IMR-90 (cell line): ENCODE data around the gene RASSF8. TPM values are rescaled to one million over a fixed set of nuclear protein-coding genes. Genes with fewer than 3 reads are reported as not detected.

ENCODE experiments used
- ATAC-seq: fragments of 200-7000 bp; cut with Tn5 transposase; 2 replicates; pipeline ENCODE4 v1.9.1; 2020; ENCODE audit warnings: low read depth, mild to moderate bottlenecking, moderate library complexity
- BruUV-seq: library from RNA; stranded (reverse); fragments of 400-500 nt; replicated peaks from 2 replicates; lab custom pipeline; 2021; lab: Mats Ljungman, UMichigan
- CTCF ChIA-PET: fragments of 300-600 bp; formaldehyde crosslinking; extraction: SDS; loops from one replicate; lab custom pipeline; 2021; ENCODE audit warnings: antibody characterized with exemption; lab: Yijun Ruan, JAX
- POLR2A ChIA-PET: fragments of 300-600 bp; sonication (Branson Sonifier 250); formaldehyde crosslinking; loops from one replicate; lab custom pipeline; 2022; ENCODE audit warnings: antibody characterized with exemption; ENCODE audit not compliant: unreplicated experiment; lab: Charles Lee
- DNase-seq: peaks from one replicate; pipeline ENCODE4 v3.0.0; 2013
- H2AFZ ChIP-seq: replicated peaks from 2 replicates; pipeline ENCODE3; 2013; ENCODE audit warnings: low read length, mild to moderate bottlenecking; ENCODE audit not compliant: poor library complexity
- H2AK5ac ChIP-seq: 2 replicates; pipeline ENCODE4 v1.6.1; 2013; ENCODE audit warnings: low read depth, low read length, inconsistent platforms
- H2AK9ac ChIP-seq: replicated peaks from 2 replicates; pipeline ENCODE3; 2013; ENCODE audit warnings: mild to moderate bottlenecking, low read depth, low read length, moderate library complexity; ENCODE audit not compliant: poor library complexity
- H2BK120ac ChIP-seq: 2 replicates; pipeline ENCODE4 v1.6.1; 2013; ENCODE audit warnings: low read depth, low read length, inconsistent platforms
- H2BK15ac ChIP-seq: 3 replicates; pipeline ENCODE4 v1.6.1; 2013; ENCODE audit warnings: low read depth, low read length, inconsistent platforms
- H2BK20ac ChIP-seq: 2 replicates; pipeline ENCODE4 v1.6.1; 2013; ENCODE audit warnings: low read depth, mild to moderate bottlenecking, inconsistent platforms, low read length, moderate library complexity
- H2BK5ac ChIP-seq: 2 replicates; pipeline ENCODE4 v1.6.1; 2013; ENCODE audit warnings: mild to moderate bottlenecking, low read depth, low read length, inconsistent platforms; ENCODE audit not compliant: poor library complexity, severe bottlenecking
- H3K14ac ChIP-seq: replicated peaks from 2 replicates; pipeline ENCODE4 v1.6.1; 2013; ENCODE audit warnings: low read depth, low read length, inconsistent platforms
- H3K18ac ChIP-seq: 2 replicates; pipeline ENCODE4 v1.6.1; 2013; ENCODE audit warnings: low read depth, low read length, control low read depth
- H3K23ac ChIP-seq: 2 replicates; pipeline ENCODE4 v1.6.1; 2013; ENCODE audit warnings: low read depth, low read length, inconsistent platforms
- H3K27ac ChIP-seq: 2 replicates; pipeline ENCODE4 v1.5.1; 2013; ENCODE audit warnings: mild to moderate bottlenecking, control low read depth, low read length; ENCODE audit not compliant: insufficient read depth
- H3K27me3 ChIP-seq: 2 replicates; pipeline ENCODE4 v1.6.1; 2013; ENCODE audit warnings: low read length; ENCODE audit not compliant: control insufficient read depth, insufficient read depth
- H3K36me3 ChIP-seq: 2 replicates; pipeline ENCODE4 v1.6.1; 2013; ENCODE audit warnings: low read length, mixed read lengths; ENCODE audit not compliant: control insufficient read depth, insufficient read depth
- H3K4ac ChIP-seq: 2 replicates; pipeline ENCODE4 v1.6.1; 2013; ENCODE audit warnings: low read depth, low read length, inconsistent platforms
- H3K4me1 ChIP-seq: 2 replicates; pipeline ENCODE4 v1.6.1; 2013; ENCODE audit warnings: low read length, mixed read lengths; ENCODE audit not compliant: control insufficient read depth, insufficient read depth
- H3K4me2 ChIP-seq: 2 replicates; pipeline ENCODE4 v1.6.1; 2013; ENCODE audit warnings: low read depth, mild to moderate bottlenecking, control low read depth, low read length, moderate library complexity
- H3K4me3 ChIP-seq: 2 replicates; pipeline ENCODE4 v1.5.1; 2013; ENCODE audit warnings: low read depth, mild to moderate bottlenecking, control low read depth, low read length, moderate library complexity; ENCODE audit not compliant: insufficient read depth
- H3K56ac ChIP-seq: 2 replicates; pipeline ENCODE4 v1.6.1; 2013; ENCODE audit warnings: low read length, inconsistent platforms; ENCODE audit not compliant: insufficient read depth; ENCODE audit errors: extremely low read depth
- H3K79me1 ChIP-seq, 2 experiments: 2 replicates each; pipeline ENCODE4 v1.6.1; 2013; ENCODE audit warnings: low read length in 2 of 2, inconsistent platforms in 1 of 2, low read depth in 1 of 2
- H3K9ac ChIP-seq: 2 replicates; pipeline ENCODE4 v1.6.1; 2013; ENCODE audit warnings: low read depth, low read length, control low read depth
- H3K9me1 ChIP-seq: 2 replicates; pipeline ENCODE4 v1.6.1; 2013; ENCODE audit warnings: low read length, inconsistent platforms; ENCODE audit not compliant: insufficient read depth
- H3K9me3 ChIP-seq: 2 replicates; pipeline ENCODE4 v1.6.1; 2013; ENCODE audit warnings: low read length; ENCODE audit not compliant: control insufficient read depth, insufficient read depth
- H4K20me1 ChIP-seq: 2 replicates; pipeline ENCODE4 v1.6.1; 2013; ENCODE audit warnings: low read length, inconsistent platforms; ENCODE audit not compliant: insufficient read depth
- H4K5ac ChIP-seq: 2 replicates; pipeline ENCODE4 v1.6.1; 2013; ENCODE audit warnings: mild to moderate bottlenecking, low read depth, low read length, control low read depth
- H4K8ac ChIP-seq, 2 experiments: 2 replicates each; pipeline ENCODE4 v1.6.1; 2013; ENCODE audit warnings: low read depth in 2 of 2, low read length in 2 of 2, control low read depth in 1 of 2, inconsistent platforms in 1 of 2
- H4K91ac ChIP-seq: 2 replicates; pipeline ENCODE4 v1.6.1; 2013; ENCODE audit warnings: low read depth, low read length, inconsistent platforms; ENCODE audit not compliant: insufficient read depth
- BHLHE40 ChIP-seq: fragments of 150-350 bp; IDR thresholded peaks from 2 replicates; pipeline ENCODE4 v1.6.1; 2016; ENCODE audit warnings: mild to moderate bottlenecking, low read depth, low read length
- CEBPB ChIP-seq: IDR thresholded peaks from 2 replicates; pipeline ENCODE4 v1.6.1; 2012; ENCODE audit warnings: low read depth, low read length, improper control_type of control experiment
- ELK1 ChIP-seq: fragments of 150-350 bp; IDR thresholded peaks from 2 replicates; pipeline ENCODE4 v1.6.1; 2016; ENCODE audit warnings: low read depth, mild to moderate bottlenecking, low read length, moderate library complexity, borderline replicate concordance
- FOS ChIP-seq: fragments of 150-350 bp; IDR thresholded peaks from 2 replicates; pipeline ENCODE4 v1.6.1; 2016; ENCODE audit warnings: low read depth, low read length
- MAFK ChIP-seq: IDR thresholded peaks from 2 replicates; pipeline ENCODE4 v1.6.1; 2012; ENCODE audit warnings: low read depth, low read length, improper control_type of control experiment
- MAZ ChIP-seq: IDR thresholded peaks from 2 replicates; pipeline ENCODE4 v1.6.1; 2012; ENCODE audit warnings: low read depth, mild to moderate bottlenecking, low read length, improper control_type of control experiment, moderate library complexity, borderline replicate concordance
- NFE2L2 ChIP-seq: fragments of 150-350 bp; IDR thresholded peaks from 2 replicates; pipeline ENCODE4 v1.6.1; 2016; ENCODE audit warnings: low read depth, mild to moderate bottlenecking, low read length
- RAD21 ChIP-seq: IDR thresholded peaks from 2 replicates; pipeline ENCODE4 v1.6.1; 2012; ENCODE audit warnings: low read length, improper control_type of control experiment
- RCOR1 ChIP-seq: IDR thresholded peaks from 2 replicates; pipeline ENCODE4 v1.6.1; 2012; ENCODE audit warnings: mild to moderate bottlenecking, low read length, improper control_type of control experiment; ENCODE audit not compliant: insufficient replicate concordance
- RFX5 ChIP-seq: IDR thresholded peaks from 2 replicates; pipeline ENCODE4 v1.8.0; 2012; ENCODE audit warnings: low read depth, mild to moderate bottlenecking, low read length, moderate library complexity
- SMC3 ChIP-seq: fragments of 150-350 bp; IDR thresholded peaks from 2 replicates; pipeline ENCODE4 v1.6.1; 2016; ENCODE audit warnings: low read depth, mild to moderate bottlenecking, antibody characterized with exemption, low read length, moderate library complexity
- WGBS, 2 experiments: methylation state at CpG; one replicate each; pipeline versions ENCODE4 v1.1.5 to v1.1.7; 2013; ENCODE audit warnings: missing lambda C conversion rate in 2 of 2; ENCODE audit not compliant: insufficient read length in 1 of 2; ENCODE audit errors: extremely low coverage in 2 of 2; 5-methylcytosine and 5-hydroxymethylcytosine counted together
- dilution Hi-C: fragments of 300-500 bp; cut with HindIII; formaldehyde crosslinking; loops from one replicate; pipeline ENCODE4 v1.14.3; 2018; ENCODE audit warnings: low sequenced_read_pairs; ENCODE audit not compliant: unreplicated experiment
- in situ Hi-C: fragments of 300-500 bp; cut with MboI; formaldehyde crosslinking; loops from 3 replicates; pipeline ENCODE4 v1.14.3; 2019; ENCODE audit warnings: low sequenced_read_pairs, inconsistent platforms, mixed read lengths
- intact Hi-C: fragments of 100-400 bp; cut with micrococcal nuclease; formaldehyde crosslinking; loops from 2 replicates; pipeline ENCODE4 v1.10.0; 2022
- polyA plus RNA-seq, 3 experiments: library from polyadenylated mRNA; depleted of rRNA; stranded (reverse); fragments of >200 nt; gene quantifications; 2 replicates each; pipeline ENCODE4 v1.2.3, GENCODE V29; 2012; ENCODE audit warnings: low replicate concordance in 1 of 3
- total RNA-seq: library from RNA; depleted of rRNA; stranded (reverse); fragments of >200 nt; gene quantifications from 2 replicates; pipeline ENCODE4 v1.2.3, GENCODE V29; 2012
- TF ChIP-seq, protein P1 (sequence below): conservative IDR thresholded peaks from 2 replicates; pipeline ENCODE4 v1.5.1; 2012; ENCODE audit warnings: mild to moderate bottlenecking, low read depth, low read length, improper control_type of control experiment

RASSF8 gene
- total and polyA plus RNA-seq, 2 of the 4 experiments (the other 2 are of a cell fraction): 10.8 to 50.5 TPM

- H3K56ac ChIP-seq: no peak overlapping the region
- peaks cover 6% of the 10 kb centered on the region; the same call in 1 of the 2 replicates for H3K9me1 ChIP-seq
- H2AK5ac ChIP-seq: no peak overlapping the region
- peaks cover 7% of the 10 kb centered on the region for H4K20me1 ChIP-seq
- no peak overlapping the region for H2BK15ac ChIP-seq
- no peak overlapping the region for H4K5ac ChIP-seq
- H3K36me3 ChIP-seq: peaks cover 2% of the 10 kb centered on the region; the same call in 1 of the 2 replicates
- H4K8ac ChIP-seq: no peak overlapping the region
- ChIA-PET CTCF (interaction anchor here (0.6 kb wide), 1 partner anchor 327 kb away, joined by 3 read pairs; no protein-coding TSS in a partner anchor), POLR2A (no interaction called here)
- ATAC-seq (no peak), DNase-seq (no peak)
- H2BK5ac ChIP-seq: no peak overlapping the region
- no peak overlapping the region for H3K4me3 ChIP-seq
- WGBS, 2 experiments: no CpG with 5 or more reads among the region's 1 CpG
- TF ChIP-seq FOS (no peak), SMC3 (no peak), NFE2L2 (no peak), CEBPB (no peak), RCOR1 (no peak), MAFK (no peak), MAZ (no peak), ELK1 (no peak), RFX5 (no peak), BHLHE40 (no peak), RAD21 (no peak)
- TF ChIP-seq, protein P1, sequence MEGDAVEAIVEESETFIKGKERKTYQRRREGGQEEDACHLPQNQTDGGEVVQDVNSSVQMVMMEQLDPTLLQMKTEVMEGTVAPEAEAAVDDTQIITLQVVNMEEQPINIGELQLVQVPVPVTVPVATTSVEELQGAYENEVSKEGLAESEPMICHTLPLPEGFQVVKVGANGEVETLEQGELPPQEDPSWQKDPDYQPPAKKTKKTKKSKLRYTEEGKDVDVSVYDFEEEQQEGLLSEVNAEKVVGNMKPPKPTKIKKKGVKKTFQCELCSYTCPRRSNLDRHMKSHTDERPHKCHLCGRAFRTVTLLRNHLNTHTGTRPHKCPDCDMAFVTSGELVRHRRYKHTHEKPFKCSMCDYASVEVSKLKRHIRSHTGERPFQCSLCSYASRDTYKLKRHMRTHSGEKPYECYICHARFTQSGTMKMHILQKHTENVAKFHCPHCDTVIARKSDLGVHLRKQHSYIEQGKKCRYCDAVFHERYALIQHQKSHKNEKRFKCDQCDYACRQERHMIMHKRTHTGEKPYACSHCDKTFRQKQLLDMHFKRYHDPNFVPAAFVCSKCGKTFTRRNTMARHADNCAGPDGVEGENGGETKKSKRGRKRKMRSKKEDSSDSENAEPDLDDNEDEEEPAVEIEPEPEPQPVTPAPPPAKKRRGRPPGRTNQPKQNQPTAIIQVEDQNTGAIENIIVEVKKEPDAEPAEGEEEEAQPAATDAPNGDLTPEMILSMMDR: no peak
- H2BK20ac ChIP-seq: no peak overlapping the region
- no peak overlapping the region for H2AK9ac ChIP-seq
- peaks cover 42 to 69% of the 10 kb centered on the region in 2 experiments for H3K79me1 ChIP-seq
- no peak overlapping the region for H3K9ac ChIP-seq
- in situ Hi-C loops (no loop called here), intact Hi-C loops (no loop called here), dilution Hi-C loops (no loop called here)
- no peak overlapping the region for H4K91ac ChIP-seq
- H3K27ac ChIP-seq: no peak overlapping the region
- no TSS peak for BruUV-seq
- H3K18ac ChIP-seq: no peak overlapping the region
- H3K23ac ChIP-seq: no peak overlapping the region
- H3K27me3 ChIP-seq: no peaks in the 10 kb centered on the region
- no peak overlapping the region for H2AFZ ChIP-seq
- peaks cover 4% of the 10 kb centered on the region for H3K4me1 ChIP-seq
- H3K9me3 ChIP-seq: peaks cover 2% of the 10 kb centered on the region; the same call in 1 of the 2 replicates
- H3K4ac ChIP-seq: no peak overlapping the region
- no peak overlapping the region for H3K4me2 ChIP-seq
- H2BK120ac ChIP-seq: no peak overlapping the region
- H3K14ac ChIP-seq: no peak overlapping the region
Observed at GRCh38 chr12:26003065-26003464, 44.6 kb downstream of the RASSF8 start.
